ENCODE data around the gene VCL. TPM values are rescaled to one million over a fixed set of nuclear protein-coding genes. Genes with fewer than 3 reads are reported as not detected.

The VCL gene
- total and polyA plus RNA-seq, 4 donors, result 4.3 to 37.8 (median 17.3) TPM

- TF ChIP-seq SP1 (IDR thresholded peaks at IDR 0.05), result peak; percentile 95
- peak; percentile 96 for TF ChIP-seq HNF4G (IDR thresholded peaks at IDR 0.05)
- peak in 1 of 2 donors; percentile 48 for TF ChIP-seq GABPA (IDR thresholded peaks at IDR 0.05 in 1 of 2, conservative IDR thresholded peaks at IDR 0.05 in 1 of 2)
- peak; percentile 99 for TF ChIP-seq HNF4A (conservative IDR thresholded peaks at IDR 0.05)
- TF ChIP-seq ZBTB33 (IDR thresholded peaks at IDR 0.05), result peak; percentile 67
- peak; percentile 97 to 98 for TF ChIP-seq RXRA (IDR thresholded peaks at IDR 0.05)
- no peak for TF ChIP-seq CTCF (IDR thresholded peaks at IDR 0.05; ENCODE audit: low read depth, low read length, missing input control)
- peak; percentile 76 for TF ChIP-seq REST (IDR thresholded peaks at IDR 0.05)
- peak; percentile 43 to 46 for TF ChIP-seq RAD21 (IDR thresholded peaks at IDR 0.05)
- peak; percentile 50 for TF ChIP-seq ATF3 (IDR thresholded peaks at IDR 0.05)
- peak; percentile 72 for TF ChIP-seq FOXA2 (IDR thresholded peaks at IDR 0.05)
- TF ChIP-seq EGR1 (IDR thresholded peaks at IDR 0.05; ENCODE audit: low read depth in 2 of 2), result peak in 1 of 2 donors; percentile 63
- peak; percentile 83 for TF ChIP-seq MAX (IDR thresholded peaks at IDR 0.05)
- no peak for TF ChIP-seq TAF1 (conservative IDR thresholded peaks at IDR 0.05)
- TF ChIP-seq NR2F2 (IDR thresholded peaks at IDR 0.05), result peak; percentile 64
- TF ChIP-seq FOXA1 (IDR thresholded peaks at IDR 0.05), result peak; percentile 56
- TF ChIP-seq JUND (IDR thresholded peaks at IDR 0.05), result peak; percentile 84 to 93
- peak; percentile 86 for TF ChIP-seq YY1 (IDR thresholded peaks at IDR 0.05)
- H3K27me3 ChIP-seq (ENCODE audit: control insufficient read depth in 4 of 4, insufficient read depth in 4 of 4, low read length in 3 of 4), result no peaks in the 10 kb centered on the region
- 25% methylated on average over 2 of the region's 2 CpGs for WGBS
- DNase-seq (ENCODE audit: low spot score), result no peak
- peak overlapping the region; percentile 11 to 43 for H3K27ac ChIP-seq (ENCODE audit: low read depth in 1 of 2, low read length in 2 of 2)
- H3K4me3 ChIP-seq (ENCODE audit: low read depth in 1 of 3, low read length in 3 of 3), result no peak overlapping the region
- H3K9me3 ChIP-seq (ENCODE audit: control insufficient read depth in 4 of 4, low read length in 3 of 4), result no peaks in the 10 kb centered on the region
- H3K9ac ChIP-seq (ENCODE audit: low read depth in 1 of 2, low read length in 2 of 2), result no peak overlapping the region
- peaks cover under 1 to 11% (median 5%) of the 10 kb centered on the region in 4 donors for H3K4me1 ChIP-seq (ENCODE audit: control insufficient read depth in 4 of 4, insufficient read depth in 4 of 4, low read length in 3 of 4)
- no peaks in the 10 kb centered on the region for H3K36me3 ChIP-seq (ENCODE audit: control insufficient read depth in 4 of 4, insufficient read depth in 3 of 4, low read depth in 1 of 4, low read length in 3 of 4)
These were observed 20.3 kb downstream of the VCL start for GRCh38 chr10:74018241-74018640.
